ENCODE measurements around the gene CTSS.

CTSS gene

GRCh38 chr1:150696995-150697927, 68.3 kb downstream of the CTSS start, which contains the start of gene GOLPH3L:
Gene GOLPH3L, minus strand, starts transcription at chr1:150697154. Its CDS starts 2,316 bp downstream, at chr1:150694838.
- Mint-ChIP-seq H3K4me1 (peaks cover 19% of the 10 kb centered on the region), H3K27ac (peak within 1 kb of the TSS; percentile 82)

GRCh38 chr1:150696590-150696989, 69.0 kb downstream of the CTSS start:
- Mint-ChIP-seq H3K4me1 (peaks cover 19% of the 10 kb centered on the region), H3K4me3 (peak overlapping the region; percentile 92), H3K27ac (peak overlapping the region; percentile 82), H3K27me3 (peaks cover 1% of the 10 kb centered on the region), H3K36me3 (ENCODE audit: low read depth) (peaks cover 14% of the 10 kb centered on the region), H3K9me3 (no peaks in the 10 kb centered on the region)
- DNase-seq, result no peak
- ATAC-seq, result no peak

More at GRCh38 chr1:150696995-150697927, 68.3 kb downstream of the CTSS start, which contains the start of gene GOLPH3L:
- peaks cover 1% of the 10 kb centered on the region for H3K27me3 Mint-ChIP-seq
- H3K9me3 Mint-ChIP-seq, result no peaks in the 10 kb centered on the region
- H3K4me3 Mint-ChIP-seq, result peak within 1 kb of the TSS; percentile 92
- peaks cover 13% of the 10 kb centered on the region for H3K36me3 Mint-ChIP-seq (ENCODE audit: low read depth)
- ATAC-seq, result peak; percentile 100
- DNase-seq, result peak; percentile 84

GRCh38 chr1:150696162-150696561, 69.4 kb downstream of the CTSS start:
- Mint-ChIP-seq H3K27me3 (peaks cover 1% of the 10 kb centered on the region), H3K9me3 (no peaks in the 10 kb centered on the region), H3K36me3 (ENCODE audit: low read depth) (peaks cover 16% of the 10 kb centered on the region), H3K4me3 (peak overlapping the region; percentile 92), H3K27ac (peak overlapping the region; percentile 13), H3K4me1 (peaks cover 21% of the 10 kb centered on the region)
- ATAC-seq, result no peak
- no peak for DNase-seq

GRCh38 chr1:150695561-150695960, 70.0 kb downstream of the CTSS start:
- H3K27ac Mint-ChIP-seq, result no peak overlapping the region

GRCh38 chr1:150692720-150693119, 72.9 kb downstream of the CTSS start:
- H3K4me3 Mint-ChIP-seq, result no peak overlapping the region
- H3K4me1 Mint-ChIP-seq, result peaks cover 26% of the 10 kb centered on the region
- H3K36me3 Mint-ChIP-seq (ENCODE audit: low read depth), result peaks cover 20% of the 10 kb centered on the region
- no peaks in the 10 kb centered on the region for H3K9me3 Mint-ChIP-seq
- no peak overlapping the region for H3K27ac Mint-ChIP-seq
- no peak for DNase-seq
- no peaks in the 10 kb centered on the region for H3K27me3 Mint-ChIP-seq
- no peak for ATAC-seq

More at GRCh38 chr1:150695561-150695960, 70.0 kb downstream of the CTSS start:
- Mint-ChIP-seq H3K4me1 (peaks cover 21% of the 10 kb centered on the region), H3K36me3 (ENCODE audit: low read depth) (peaks cover 16% of the 10 kb centered on the region), H3K27me3 (peaks cover 1% of the 10 kb centered on the region), H3K9me3 (no peaks in the 10 kb centered on the region), H3K4me3 (peak overlapping the region; percentile 46)
- DNase-seq (no peak), ATAC-seq (no peak)

- no peak overlapping the region for H3K27ac Mint-ChIP-seq
- peaks cover 13% of the 10 kb centered on the region for H3K36me3 Mint-ChIP-seq (ENCODE audit: low read depth)
- no peak overlapping the region for H3K4me3 Mint-ChIP-seq
- H3K9me3 Mint-ChIP-seq, result no peaks in the 10 kb centered on the region
- H3K27me3 Mint-ChIP-seq, result no peaks in the 10 kb centered on the region
- H3K4me1 Mint-ChIP-seq, result peaks cover 15% of the 10 kb centered on the region
- ATAC-seq, result no peak
- no peak for DNase-seq
Observed at GRCh38 chr1:150688763-150689162, 76.8 kb downstream of the CTSS start.

GRCh38 chr1:150686275-150686674, 79.3 kb downstream of the CTSS start:
- Mint-ChIP-seq H3K4me1 (peaks cover 16% of the 10 kb centered on the region), H3K27me3 (no peaks in the 10 kb centered on the region), H3K36me3 (ENCODE audit: low read depth) (peaks cover 6% of the 10 kb centered on the region), H3K4me3 (no peak overlapping the region), H3K9me3 (no peaks in the 10 kb centered on the region), H3K27ac (no peak overlapping the region)
- no peak for ATAC-seq
- DNase-seq, result no peak

GRCh38 chr1:150683914-150684313, 81.7 kb downstream of the CTSS start:
- Mint-ChIP-seq H3K4me1 (peaks cover 12% of the 10 kb centered on the region), H3K36me3 (ENCODE audit: low read depth) (peaks cover 7% of the 10 kb centered on the region), H3K9me3 (no peaks in the 10 kb centered on the region), H3K27me3 (no peaks in the 10 kb centered on the region), H3K4me3 (no peak overlapping the region), H3K27ac (peak overlapping the region; percentile 26)
- no peak for DNase-seq
- ATAC-seq, result no peak

Data from activated naive CD8-positive, alpha-beta T cell treated with anti-CD3 and anti-CD28 coated beads, Interleukin-2, amount 50 U/mL, for 24 hours (primary cell).